H9 (cell line): ENCODE measurements around the gene PRR32. TPM values are rescaled to one million over a fixed set of nuclear protein-coding genes. Genes with fewer than 3 reads are reported as not detected.

Experiments used
- DNase-seq: peaks from one replicate; pipeline ENCODE4 v3.0.0-alpha.2; 2017
- H2AFZ ChIP-seq: one replicate; pipeline ENCODE4 v1.6.1; 2013; ENCODE audit warnings: mild to moderate bottlenecking, low read length, control low read depth, moderate library complexity
- H2AK5ac ChIP-seq: 2 replicates; pipeline ENCODE4 v1.6.1; 2013; ENCODE audit warnings: low read length, control low read depth, mixed read lengths; ENCODE audit not compliant: insufficient read length
- H2BK120ac ChIP-seq: one replicate; pipeline ENCODE4 v1.6.1; 2013; ENCODE audit warnings: low read depth, mild to moderate bottlenecking, low read length, control low read depth, inconsistent platforms; ENCODE audit not compliant: poor library complexity, severe bottlenecking
- H2BK12ac ChIP-seq: 2 replicates; pipeline ENCODE4 v1.6.1; 2013; ENCODE audit warnings: low read length, control low read depth, mixed read lengths, low read depth; ENCODE audit not compliant: insufficient read length
- H2BK15ac ChIP-seq: 2 replicates; pipeline ENCODE4 v1.6.1; 2013; ENCODE audit warnings: low read depth, low read length, control low read depth
- H2BK20ac ChIP-seq: one replicate; pipeline ENCODE4 v1.6.1; 2013; ENCODE audit warnings: low read depth, mild to moderate bottlenecking, low read length, control low read depth, inconsistent platforms; ENCODE audit not compliant: poor library complexity, severe bottlenecking
- H2BK5ac ChIP-seq: 2 replicates; pipeline ENCODE4 v1.6.1; 2013; ENCODE audit warnings: low read length, control low read depth, mixed read lengths; ENCODE audit not compliant: insufficient read length
- H3K14ac ChIP-seq: 2 replicates; pipeline ENCODE4 v1.6.1; 2013; ENCODE audit warnings: low read length, control low read depth; ENCODE audit not compliant: insufficient read depth
- H3K18ac ChIP-seq: 2 replicates; pipeline ENCODE4 v1.6.1; 2013; ENCODE audit warnings: low read depth, mild to moderate bottlenecking, mixed read lengths, low read length, control low read depth; ENCODE audit not compliant: insufficient read length
- H3K23ac ChIP-seq: 2 replicates; pipeline ENCODE4 v1.6.1; 2013; ENCODE audit warnings: low read length, control low read depth, mixed read lengths, low read depth; ENCODE audit not compliant: insufficient read length
- H3K23me2 ChIP-seq: 2 replicates; pipeline ENCODE4 v1.6.1; 2013; ENCODE audit warnings: low read depth, mild to moderate bottlenecking, mixed read lengths, low read length, control low read depth; ENCODE audit not compliant: insufficient read length, poor library complexity, severe bottlenecking
- H3K27ac ChIP-seq: 2 replicates; pipeline ENCODE4 v1.5.1; 2013; ENCODE audit warnings: low read length, control low read depth, mixed read lengths, low read depth; ENCODE audit not compliant: insufficient read length
- H3K27me3 ChIP-seq: 2 replicates; pipeline ENCODE4 v1.6.1; 2013; ENCODE audit warnings: low read length, control low read depth, inconsistent platforms; ENCODE audit not compliant: insufficient read depth
- H3K4ac ChIP-seq: 2 replicates; pipeline ENCODE4 v1.6.1; 2013; ENCODE audit warnings: low read depth, mild to moderate bottlenecking, control low read depth, inconsistent platforms, low read length, moderate library complexity
- H3K4me1 ChIP-seq: 2 replicates; pipeline ENCODE4 v1.6.1; 2013; ENCODE audit warnings: low read length, control low read depth, inconsistent platforms; ENCODE audit not compliant: insufficient read depth
- H3K4me2 ChIP-seq: 2 replicates; pipeline ENCODE4 v1.6.1; 2013; ENCODE audit warnings: low read length, control low read depth, mixed read lengths; ENCODE audit not compliant: insufficient read length, insufficient read depth
- H3K56ac ChIP-seq: 2 replicates; pipeline ENCODE4 v1.6.1; 2013; ENCODE audit warnings: low read depth, mild to moderate bottlenecking, mixed read lengths, low read length, control low read depth; ENCODE audit not compliant: insufficient read length
- H3K79me1 ChIP-seq: 2 replicates; pipeline ENCODE4 v1.6.1; 2013; ENCODE audit warnings: low read depth, mild to moderate bottlenecking, moderate library complexity, low read length, control low read depth, inconsistent platforms; ENCODE audit not compliant: insufficient read depth, poor library complexity, severe bottlenecking
- H3K79me2 ChIP-seq: 2 replicates; pipeline ENCODE4 v1.6.1; 2013; ENCODE audit warnings: low read length, control low read depth, inconsistent platforms; ENCODE audit not compliant: insufficient read depth
- H3K9ac ChIP-seq: 2 replicates; pipeline ENCODE4 v1.6.1; 2013; ENCODE audit warnings: low read length, control low read depth, mixed read lengths; ENCODE audit not compliant: insufficient read length; ENCODE audit errors: extremely low read depth
- H3K9me3 ChIP-seq: one replicate; pipeline ENCODE4 v1.6.1; 2013; ENCODE audit warnings: low read depth, low read length, inconsistent platforms; ENCODE audit not compliant: control insufficient read depth
- H3T11ph ChIP-seq: one replicate; pipeline ENCODE4 v1.6.1; 2013; ENCODE audit warnings: mild to moderate bottlenecking, low read length, control low read depth, inconsistent platforms
- H4K20me1 ChIP-seq: one replicate; pipeline ENCODE4 v1.6.1; 2013; ENCODE audit not compliant: control insufficient read depth, insufficient read length, insufficient read depth
- H4K5ac ChIP-seq: 2 replicates; pipeline ENCODE4 v1.6.1; 2013; ENCODE audit warnings: low read depth, mild to moderate bottlenecking, mixed read lengths, low read length, control low read depth; ENCODE audit not compliant: insufficient read length
- H4K8ac ChIP-seq: replicated peaks from 2 replicates; pipeline ENCODE4 v1.6.1; 2013; ENCODE audit warnings: low read length, control low read depth, mixed read lengths, low read depth; ENCODE audit not compliant: insufficient read length
- H4K91ac ChIP-seq: 2 replicates; pipeline ENCODE4 v1.6.1; 2013; ENCODE audit warnings: low read depth, mild to moderate bottlenecking, moderate library complexity, mixed read lengths, low read length, control low read depth; ENCODE audit not compliant: insufficient read length
- H3K27ac Mint-ChIP-seq, 3 experiments: 2 replicates in 2 of 3; 3 replicates in 1 of 3; pipeline ENCODE4 v1.8.0; 2020 to 2021; ENCODE audit warnings: mixed read lengths in 3 of 3, mild to moderate bottlenecking in 1 of 3, moderate library complexity in 1 of 3
- H3K27me3 Mint-ChIP-seq: 2 replicates; pipeline ENCODE4 v1.8.0; 2021; ENCODE audit warnings: low read depth, mild to moderate bottlenecking, moderate library complexity, mixed read lengths
- H3K36me3 Mint-ChIP-seq, 3 experiments: 2 replicates in 2 of 3; 3 replicates in 1 of 3; pipeline ENCODE4 v1.8.0; 2020 to 2021; ENCODE audit warnings: low read depth in 3 of 3, mixed read lengths in 3 of 3; ENCODE audit not compliant: insufficient read depth in 1 of 3
- H3K4me1 Mint-ChIP-seq, 2 experiments: 2 replicates each; pipeline ENCODE4 v1.8.0; 2020; ENCODE audit warnings: mixed read lengths in 2 of 2
- H3K4me3 Mint-ChIP-seq, 2 experiments: 2 replicates in 1 of 2; 3 replicates in 1 of 2; pipeline ENCODE4 v1.8.0; 2020 to 2021; ENCODE audit warnings: mild to moderate bottlenecking in 2 of 2, mixed read lengths in 2 of 2, moderate library complexity in 1 of 2
- H3K9me3 Mint-ChIP-seq, 2 experiments: 2 replicates in 1 of 2; 3 replicates in 1 of 2; pipeline ENCODE4 v1.8.0; 2020; ENCODE audit warnings: mild to moderate bottlenecking in 2 of 2, mixed read lengths in 2 of 2, moderate library complexity in 1 of 2
- WGBS: extraction: QIAGEN DNeasy Blood & Tissue Kit; methylation state at CpG from one replicate; pipeline ENCODE4 v1.1.7; 2013; ENCODE audit warnings: missing lambda C conversion rate, low lambda C conversion rate, mixed read lengths; ENCODE audit not compliant: insufficient read length; ENCODE audit errors: extremely low coverage; 5-methylcytosine and 5-hydroxymethylcytosine counted together
- total RNA-seq: library from RNA; stranded (reverse); gene quantifications from 2 replicates; pipeline ENCODE4 v1.2.1, GENCODE V29; 2021
- TF ChIP-seq, protein P1 (sequence below): fragments of 200-600 bp; sonication (generic); conservative IDR thresholded peaks from 3 replicates; pipeline ENCODE4 v1.8.0; 2021; ENCODE audit warnings: antibody characterized with exemption, mild to moderate bottlenecking

PRR32 gene
- total RNA-seq, 1 experiment from 2014 or later = not detected

DNA sequence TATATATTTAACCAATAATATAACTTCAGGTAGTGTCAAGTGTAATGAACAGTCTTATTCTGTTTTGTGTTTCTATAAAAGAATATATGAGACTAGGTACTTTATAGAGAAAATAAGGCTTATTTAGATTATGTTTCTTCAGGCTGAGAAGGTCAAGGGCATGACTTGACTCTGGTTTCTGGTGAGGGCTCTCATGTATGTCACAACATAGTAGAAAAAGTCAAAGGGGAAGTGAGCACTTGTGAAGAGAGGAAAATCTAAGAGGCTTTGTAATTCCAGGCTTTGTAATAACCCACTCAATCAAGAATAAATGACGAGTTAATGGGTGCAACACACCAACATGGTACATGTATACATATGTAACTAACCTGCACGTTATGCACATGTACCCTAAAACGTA is 27.6 kb downstream of the PRR32 start:
- H3K4me2 ChIP-seq = no peak overlapping the region
- H3K18ac ChIP-seq = no peak overlapping the region
- H3K36me3 Mint-ChIP-seq = peaks cover 0 to 3% (median 2%) of the 10 kb centered on the region in 3 experiments; a peak in 3 of 7 replicates
- H3T11ph ChIP-seq = no peak overlapping the region
- H3K14ac ChIP-seq = no peak overlapping the region
- no peak overlapping the region for H3K23ac ChIP-seq
- H3K79me2 ChIP-seq = no peaks in the 10 kb centered on the region
- no peak overlapping the region for H2BK15ac ChIP-seq
- H3K27ac Mint-ChIP-seq = 0 out of 7 replicates have a peak overlapping the region, but pooled peaks of 1 of the 3 experiments have one; percentile 20
- H2BK12ac ChIP-seq = no peak overlapping the region
- no peak for DNase-seq
- H3K4me1 Mint-ChIP-seq = no peaks in the 10 kb centered on the region
- no peaks in the 10 kb centered on the region for H3K4me1 ChIP-seq
- TF ChIP-seq, protein P1, sequence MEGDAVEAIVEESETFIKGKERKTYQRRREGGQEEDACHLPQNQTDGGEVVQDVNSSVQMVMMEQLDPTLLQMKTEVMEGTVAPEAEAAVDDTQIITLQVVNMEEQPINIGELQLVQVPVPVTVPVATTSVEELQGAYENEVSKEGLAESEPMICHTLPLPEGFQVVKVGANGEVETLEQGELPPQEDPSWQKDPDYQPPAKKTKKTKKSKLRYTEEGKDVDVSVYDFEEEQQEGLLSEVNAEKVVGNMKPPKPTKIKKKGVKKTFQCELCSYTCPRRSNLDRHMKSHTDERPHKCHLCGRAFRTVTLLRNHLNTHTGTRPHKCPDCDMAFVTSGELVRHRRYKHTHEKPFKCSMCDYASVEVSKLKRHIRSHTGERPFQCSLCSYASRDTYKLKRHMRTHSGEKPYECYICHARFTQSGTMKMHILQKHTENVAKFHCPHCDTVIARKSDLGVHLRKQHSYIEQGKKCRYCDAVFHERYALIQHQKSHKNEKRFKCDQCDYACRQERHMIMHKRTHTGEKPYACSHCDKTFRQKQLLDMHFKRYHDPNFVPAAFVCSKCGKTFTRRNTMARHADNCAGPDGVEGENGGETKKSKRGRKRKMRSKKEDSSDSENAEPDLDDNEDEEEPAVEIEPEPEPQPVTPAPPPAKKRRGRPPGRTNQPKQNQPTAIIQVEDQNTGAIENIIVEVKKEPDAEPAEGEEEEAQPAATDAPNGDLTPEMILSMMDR = no peak
- H4K8ac ChIP-seq = no peak overlapping the region
- no peaks in the 10 kb centered on the region for H3K27me3 ChIP-seq
- no peak overlapping the region for H2BK20ac ChIP-seq
- no peaks in the 10 kb centered on the region for H3K9me3 ChIP-seq
- no peak overlapping the region for H3K4me3 Mint-ChIP-seq
- H3K23me2 ChIP-seq = no peaks in the 10 kb centered on the region
- peaks cover 14 to 39% of the 10 kb centered on the region in 2 experiments for H3K9me3 Mint-ChIP-seq
- no peak overlapping the region for H3K4ac ChIP-seq
- no CpG with 5 or more reads among the region's 3 CpGs for WGBS
- no peaks in the 10 kb centered on the region for H3K79me1 ChIP-seq
- no peaks in the 10 kb centered on the region for H3K27me3 Mint-ChIP-seq
- no peak overlapping the region for H2BK5ac ChIP-seq
- no peak overlapping the region for H4K5ac ChIP-seq
- no peak overlapping the region for H3K9ac ChIP-seq
- H3K56ac ChIP-seq = no peak overlapping the region
- no peaks in the 10 kb centered on the region for H4K20me1 ChIP-seq
- H2AFZ ChIP-seq = no peak overlapping the region
- H4K91ac ChIP-seq = no peak overlapping the region
- H2AK5ac ChIP-seq = no peak overlapping the region
- no peak overlapping the region for H3K27ac ChIP-seq
- H2BK120ac ChIP-seq = no peak overlapping the region
